ENCODE data around the gene SPARCL1. TPM values are rescaled to one million over a fixed set of nuclear protein-coding genes. Genes with fewer than 3 reads are reported as not detected.

SPARCL1 gene
- total RNA-seq, 2 donors from 2014 or later: 18.4 to 84.0 TPM

GRCh38 chr4:87547016-87547708 lies 18.0 kb upstream of the SPARCL1 start:
- H3K27me3 ChIP-seq: no peaks in the 10 kb centered on the region
- DNase-seq: no peak
- H3K4me1 ChIP-seq: no peaks in the 10 kb centered on the region
- no peak for TF ChIP-seq CTCF (IDR thresholded peaks at IDR 0.05)
- intact Hi-C loops (cut with DNase I): no loop called here
- no peak overlapping the region for H3K4me3 ChIP-seq
- H3K9me3 ChIP-seq: no peaks in the 10 kb centered on the region
- H3K36me3 ChIP-seq: no peaks in the 10 kb centered on the region
- H3K9ac ChIP-seq (ENCODE audit: low read depth in 2 of 2, low read length in 2 of 2): no peak overlapping the region
- H3K27ac ChIP-seq: no peak overlapping the region

GRCh38 chr4:87545052-87545451 lies 15.9 kb upstream of the SPARCL1 start:
- Histone ChIP-seq H3K27ac (no peak overlapping the region), H3K9me3 (no peaks in the 10 kb centered on the region), H3K9ac (ENCODE audit: low read depth in 2 of 2, low read length in 2 of 2) (no peak overlapping the region), H3K36me3 (no peaks in the 10 kb centered on the region), H3K4me3 (no peak overlapping the region), H3K27me3 (no peaks in the 10 kb centered on the region), H3K4me1 (no peaks in the 10 kb centered on the region)
- TF ChIP-seq CTCF (IDR thresholded peaks at IDR 0.05): no peak
- DNase-seq: no peak
- intact Hi-C loops (cut with DNase I): no loop called here

- Histone ChIP-seq H3K4me1 (no peaks in the 10 kb centered on the region), H3K9me3 (no peaks in the 10 kb centered on the region), H3K36me3 (no peaks in the 10 kb centered on the region), H3K27me3 (no peaks in the 10 kb centered on the region), H3K27ac (no peak overlapping the region), H3K9ac (ENCODE audit: low read depth in 2 of 2, low read length in 2 of 2) (no peak overlapping the region), H3K4me3 (no peak overlapping the region)
- TF ChIP-seq CTCF (IDR thresholded peaks at IDR 0.05): no peak
- intact Hi-C loops (cut with DNase I): loop anchor here (5.0 kb wide), 1 partner anchor 293 kb away; no protein-coding TSS in a partner anchor
- no peak for DNase-seq
Observed at GRCh38 chr4:87543835-87544461, 14.8 kb upstream of the SPARCL1 start.

GRCh38 chr4:87542734-87543312 lies 13.6 kb upstream of the SPARCL1 start:
- no peak overlapping the region for H3K27ac ChIP-seq
- H3K36me3 ChIP-seq: no peaks in the 10 kb centered on the region
- H3K4me3 ChIP-seq: no peak overlapping the region
- intact Hi-C loops (cut with DNase I): loop anchor here (5.0 kb wide), 1 partner anchor 294 kb away; no protein-coding TSS in a partner anchor
- no peaks in the 10 kb centered on the region for H3K9me3 ChIP-seq
- H3K9ac ChIP-seq (ENCODE audit: low read depth in 2 of 2, low read length in 2 of 2): no peak overlapping the region
- no peaks in the 10 kb centered on the region for H3K27me3 ChIP-seq
- no peak for DNase-seq
- no peaks in the 10 kb centered on the region for H3K4me1 ChIP-seq
- TF ChIP-seq CTCF (IDR thresholded peaks at IDR 0.05): no peak

- Histone ChIP-seq H3K27me3 (no peaks in the 10 kb centered on the region), H3K27ac (no peak overlapping the region), H3K9me3 (no peaks in the 10 kb centered on the region), H3K4me1 (no peaks in the 10 kb centered on the region), H3K9ac (ENCODE audit: low read depth in 2 of 2, low read length in 2 of 2) (no peak overlapping the region), H3K4me3 (no peak overlapping the region), H3K36me3 (no peaks in the 10 kb centered on the region)
- TF ChIP-seq CTCF (IDR thresholded peaks at IDR 0.05): no peak
- no peak for DNase-seq
- intact Hi-C loops (cut with DNase I): loop anchor here (5.0 kb wide), 1 partner anchor 295 kb away; no protein-coding TSS in a partner anchor
Observed at GRCh38 chr4:87541956-87542709, 13.0 kb upstream of the SPARCL1 start.

Data from colonic mucosa (tissue), 4 donors.